Loucy (cell line): ENCODE data around the gene PPDPF.

Experiments
- H2AFZ ChIP-seq: fragments of 200-600 bp; sonication (generic); 2 replicates; pipeline ENCODE4 v1.6.0; 2016; ENCODE audit warnings: antibody characterized with exemption, mild to moderate bottlenecking, low read length, moderate library complexity
- H3F3A ChIP-seq: fragments of 200-600 bp; 2 replicates; pipeline ENCODE4 v1.6.0; 2016; ENCODE audit warnings: antibody characterized with exemption, low read depth, mild to moderate bottlenecking
- H3K27me3 ChIP-seq: fragments of 200-600 bp; sonication (generic); 2 replicates; pipeline ENCODE4 v1.6.1; 2014; ENCODE audit warnings: low read length, mild to moderate bottlenecking; ENCODE audit not compliant: insufficient read depth, poor library complexity, severe bottlenecking
- H3K36me3 ChIP-seq: fragments of 200-600 bp; sonication (generic); 2 replicates; pipeline ENCODE4 v1.6.1; 2016; ENCODE audit warnings: low read length; ENCODE audit not compliant: insufficient read depth
- H3K4me1 ChIP-seq: fragments of 200-600 bp; sonication (generic); 2 replicates; pipeline ENCODE4 v1.5.1; 2014; ENCODE audit warnings: low read length, mild to moderate bottlenecking; ENCODE audit not compliant: insufficient read depth, poor library complexity, severe bottlenecking
- H3K4me2 ChIP-seq: fragments of 200-600 bp; sonication (generic); 2 replicates; pipeline ENCODE4 v1.6.0; 2014; ENCODE audit warnings: antibody characterized with exemption, low read length, low read depth, mild to moderate bottlenecking; ENCODE audit not compliant: poor library complexity, severe bottlenecking
- H3K4me3 ChIP-seq: fragments of 200-600 bp; sonication (generic); 2 replicates; pipeline ENCODE4 v1.5.1; 2014; ENCODE audit warnings: low read length, mild to moderate bottlenecking, mixed read lengths; ENCODE audit not compliant: poor library complexity, severe bottlenecking
- H3K79me2 ChIP-seq: fragments of 200-600 bp; sonication (generic); 2 replicates; pipeline ENCODE4 v1.6.1; 2014; ENCODE audit warnings: low read length; ENCODE audit not compliant: insufficient read depth
- H3K9ac ChIP-seq: fragments of 200-600 bp; sonication (generic); 2 replicates; pipeline ENCODE4 v1.6.0; 2014; ENCODE audit warnings: mild to moderate bottlenecking, low read depth, low read length, moderate library complexity; ENCODE audit not compliant: poor library complexity, severe bottlenecking
- H3K9me2 ChIP-seq: fragments of 200-600 bp; sonication (generic); replicated peaks from 2 replicates; pipeline ENCODE4 v1.6.1; 2016; ENCODE audit warnings: low read depth, low read length, mixed read lengths
- H3K9me3 ChIP-seq: fragments of 200-600 bp; sonication (generic); 2 replicates; pipeline ENCODE4 v1.6.1; 2014; ENCODE audit warnings: mild to moderate bottlenecking, antibody characterized with exemption, low read length, low read depth; ENCODE audit not compliant: insufficient read depth
- H4K20me1 ChIP-seq: fragments of 200-600 bp; sonication (generic); 2 replicates; pipeline ENCODE4 v1.6.0; 2014; ENCODE audit warnings: antibody characterized with exemption, low read length, mild to moderate bottlenecking; ENCODE audit not compliant: insufficient read depth, poor library complexity, severe bottlenecking
- EZH2phosphoT487 ChIP-seq: fragments of 200-600 bp; IDR thresholded peaks from 2 replicates; pipeline ENCODE4 v1.6.1; 2018; ENCODE audit warnings: antibody characterized with exemption, mild to moderate bottlenecking, moderate library complexity, borderline replicate concordance
- TF ChIP-seq, protein P1 (sequence below): fragments of 200-600 bp; sonication (generic); conservative IDR thresholded peaks from 2 replicates; pipeline ENCODE4 v1.5.1; 2014; ENCODE audit warnings: mild to moderate bottlenecking, antibody characterized with exemption, low read length

PPDPF gene

DNA sequence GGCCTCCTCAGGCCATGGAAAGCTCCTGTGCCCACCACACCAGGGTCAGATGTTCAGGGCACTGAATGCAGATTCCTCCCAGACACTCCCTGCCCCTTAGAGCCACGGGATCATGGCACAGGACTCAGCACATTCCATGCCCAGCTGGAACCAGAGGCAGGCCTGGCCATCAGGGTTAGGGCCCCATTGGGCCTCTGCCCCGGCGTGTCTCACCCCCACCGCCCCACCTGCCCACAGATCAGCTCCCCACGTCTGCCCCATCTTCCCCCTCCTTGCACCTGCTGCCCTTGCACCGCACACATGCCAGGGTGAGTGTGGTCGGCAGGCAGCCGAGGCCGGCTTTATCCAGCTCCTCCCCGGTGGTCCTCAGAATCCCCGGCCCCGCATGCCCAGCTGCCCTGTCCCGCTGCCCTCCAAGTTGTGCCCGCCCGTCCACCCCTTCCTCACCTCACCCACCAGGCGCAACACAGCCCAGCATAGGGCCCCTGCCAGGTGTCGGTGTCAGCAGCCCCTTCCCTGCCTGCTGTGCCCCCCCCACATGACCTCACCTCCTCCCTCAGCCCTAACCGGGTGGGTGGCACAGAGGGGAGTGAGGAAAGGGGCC lies 29.2 kb downstream of the PPDPF start:
- Histone ChIP-seq H4K20me1 (no peaks in the 10 kb centered on the region), H3K27me3 (no peaks in the 10 kb centered on the region), H3K79me2 (no peaks in the 10 kb centered on the region), H3K4me3 (no peak overlapping the region), H3K4me2 (no peak overlapping the region), H3K9ac (no peak overlapping the region), H3K36me3 (no peaks in the 10 kb centered on the region), H3K9me2 (no peaks in the 10 kb centered on the region), H3K9me3 (no peaks in the 10 kb centered on the region), H3K4me1 (peaks cover 26% of the 10 kb centered on the region), H3F3A (no peaks in the 10 kb centered on the region), H2AFZ (no peak overlapping the region)
- TF ChIP-seq, protein P1, sequence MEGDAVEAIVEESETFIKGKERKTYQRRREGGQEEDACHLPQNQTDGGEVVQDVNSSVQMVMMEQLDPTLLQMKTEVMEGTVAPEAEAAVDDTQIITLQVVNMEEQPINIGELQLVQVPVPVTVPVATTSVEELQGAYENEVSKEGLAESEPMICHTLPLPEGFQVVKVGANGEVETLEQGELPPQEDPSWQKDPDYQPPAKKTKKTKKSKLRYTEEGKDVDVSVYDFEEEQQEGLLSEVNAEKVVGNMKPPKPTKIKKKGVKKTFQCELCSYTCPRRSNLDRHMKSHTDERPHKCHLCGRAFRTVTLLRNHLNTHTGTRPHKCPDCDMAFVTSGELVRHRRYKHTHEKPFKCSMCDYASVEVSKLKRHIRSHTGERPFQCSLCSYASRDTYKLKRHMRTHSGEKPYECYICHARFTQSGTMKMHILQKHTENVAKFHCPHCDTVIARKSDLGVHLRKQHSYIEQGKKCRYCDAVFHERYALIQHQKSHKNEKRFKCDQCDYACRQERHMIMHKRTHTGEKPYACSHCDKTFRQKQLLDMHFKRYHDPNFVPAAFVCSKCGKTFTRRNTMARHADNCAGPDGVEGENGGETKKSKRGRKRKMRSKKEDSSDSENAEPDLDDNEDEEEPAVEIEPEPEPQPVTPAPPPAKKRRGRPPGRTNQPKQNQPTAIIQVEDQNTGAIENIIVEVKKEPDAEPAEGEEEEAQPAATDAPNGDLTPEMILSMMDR = no peak
- TF ChIP-seq EZH2phosphoT487 = no peak

DNA sequence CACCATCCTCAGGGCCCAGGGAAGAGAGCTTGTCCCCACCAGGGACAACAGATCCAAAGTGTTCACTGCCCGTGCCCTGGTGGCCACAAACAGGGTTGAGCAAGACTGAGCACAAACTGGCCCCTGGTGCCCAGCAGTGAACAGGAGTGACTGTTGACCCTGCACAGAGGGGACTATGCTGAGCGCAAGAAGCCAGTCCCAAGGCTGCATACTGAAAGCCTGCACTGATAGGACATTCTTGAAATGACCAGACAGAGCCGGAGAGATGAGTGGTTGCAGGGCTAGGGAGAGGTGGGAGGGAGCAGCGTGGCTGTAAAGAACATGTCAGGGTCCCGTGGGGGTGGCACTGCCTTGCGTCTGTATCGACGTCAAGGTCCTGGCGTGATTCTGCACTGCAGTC lies 30.5 kb downstream of the PPDPF start:
- TF ChIP-seq, protein P1 = no peak
- TF ChIP-seq EZH2phosphoT487 = no peak
- Histone ChIP-seq H3K9ac (no peak overlapping the region), H3K36me3 (no peaks in the 10 kb centered on the region), H4K20me1 (no peaks in the 10 kb centered on the region), H3F3A (no peaks in the 10 kb centered on the region), H3K4me2 (no peak overlapping the region), H2AFZ (no peak overlapping the region), H3K79me2 (no peaks in the 10 kb centered on the region), H3K9me3 (no peaks in the 10 kb centered on the region), H3K4me3 (no peak overlapping the region), H3K4me1 (peaks cover 26% of the 10 kb centered on the region), H3K9me2 (no peaks in the 10 kb centered on the region), H3K27me3 (no peaks in the 10 kb centered on the region)

DNA sequence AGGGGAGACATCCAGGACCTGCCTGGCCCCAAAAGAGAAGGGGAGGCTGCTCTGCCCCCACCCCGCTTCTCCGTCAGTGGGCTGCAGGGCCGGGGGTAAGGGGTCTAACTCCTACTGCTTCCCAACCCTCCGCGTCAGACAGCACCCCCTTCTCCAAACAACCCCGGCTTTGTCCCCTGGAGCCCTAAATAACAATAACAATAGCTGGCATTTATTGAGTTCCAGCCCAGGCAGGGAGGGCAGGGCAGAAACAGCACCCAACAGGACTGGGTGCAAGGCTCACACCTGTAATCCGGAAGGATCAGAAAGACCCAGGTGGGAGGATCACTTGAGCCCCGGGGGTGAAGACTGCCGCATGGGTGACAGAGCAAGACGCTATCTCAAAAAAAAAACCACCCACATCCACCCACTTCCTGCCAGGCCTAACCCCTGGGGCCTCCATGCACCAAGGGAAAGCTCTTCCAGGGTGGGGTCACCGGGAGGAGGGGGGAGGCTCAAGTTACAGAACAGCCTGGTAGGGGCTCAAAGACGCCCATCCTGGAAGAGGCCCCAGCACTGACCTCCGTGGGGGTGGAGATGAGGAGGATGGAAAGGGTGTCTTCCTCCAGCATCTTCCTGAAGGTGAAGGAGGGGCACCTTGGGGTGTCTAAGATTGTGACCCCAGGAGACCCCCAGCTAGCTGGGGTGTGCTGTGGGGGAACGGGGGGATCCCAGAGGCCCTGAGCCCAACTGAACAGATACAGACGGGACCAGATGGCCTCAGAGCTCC lies 32.1 kb downstream of the PPDPF start:
- no peaks in the 10 kb centered on the region for H3F3A ChIP-seq
- TF ChIP-seq, protein P1 = no peak
- no peak for TF ChIP-seq EZH2phosphoT487
- peak overlapping the region; percentile 62 for H3K9ac ChIP-seq
- H3K4me3 ChIP-seq = peak overlapping the region; percentile 61
- no peaks in the 10 kb centered on the region for H3K9me3 ChIP-seq
- H3K36me3 ChIP-seq = no peaks in the 10 kb centered on the region
- H3K4me2 ChIP-seq = peak overlapping the region; percentile 75
- H4K20me1 ChIP-seq = no peaks in the 10 kb centered on the region
- no peaks in the 10 kb centered on the region for H3K9me2 ChIP-seq
- peaks cover 26% of the 10 kb centered on the region for H3K4me1 ChIP-seq
- H2AFZ ChIP-seq = no peak overlapping the region
- no peaks in the 10 kb centered on the region for H3K27me3 ChIP-seq
- H3K79me2 ChIP-seq = no peaks in the 10 kb centered on the region
